ENCODE measurements around the gene UBE2S.

Gene UBE2S

DNA sequence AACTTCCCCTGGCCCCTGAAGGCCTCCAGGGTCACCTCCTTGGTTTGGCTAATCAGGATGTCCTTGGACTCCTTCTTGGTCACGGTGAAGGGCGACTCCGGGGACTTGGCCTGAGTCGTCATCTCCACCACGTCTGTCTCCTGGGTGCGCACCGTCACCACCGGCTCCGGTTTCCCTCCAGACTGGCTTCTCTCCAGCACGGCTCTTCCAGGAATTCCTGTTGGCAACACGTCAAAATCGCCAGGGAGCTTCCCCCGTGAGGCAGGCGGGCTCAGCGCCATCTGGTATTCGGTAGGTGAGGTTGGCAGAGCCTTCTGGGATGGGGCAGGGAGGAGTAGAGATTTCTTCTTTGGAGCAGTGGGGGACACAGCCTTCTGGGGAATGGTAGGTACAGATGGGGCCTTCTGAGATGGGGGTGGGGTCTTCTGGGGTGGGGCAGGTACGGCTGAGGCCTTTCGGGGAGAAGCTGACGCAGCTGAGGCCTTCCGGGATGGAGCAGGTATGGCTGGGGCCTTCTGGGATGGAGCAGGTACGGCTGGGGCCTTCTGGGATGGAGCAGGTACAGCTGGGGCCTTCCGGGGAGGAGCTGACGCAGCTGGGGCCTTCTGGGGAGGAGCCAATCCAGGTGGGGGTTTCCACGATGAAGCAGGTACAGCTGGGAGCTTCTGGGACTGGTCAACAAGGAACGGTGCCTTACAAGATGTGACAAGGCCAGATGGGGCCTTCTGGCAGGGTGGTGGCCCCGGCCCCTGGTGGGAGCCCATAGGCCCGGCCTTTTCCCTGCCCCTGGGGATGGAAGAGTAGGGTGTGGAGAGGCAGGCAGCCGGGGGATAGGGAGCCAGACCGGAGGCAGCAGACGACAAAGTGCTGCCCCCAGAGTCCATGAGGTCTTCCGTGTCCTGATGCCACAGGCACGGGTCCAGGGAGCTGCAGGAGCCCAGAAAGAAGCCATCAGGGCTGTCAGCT, 48.4 kb downstream of the UBE2S start:
- peak; percentile 29 for DNase-seq

- DNase-seq, result no peak
These were observed 49.1 kb downstream of the UBE2S start for GRCh38 chr19:55358493-55358892.

DNA sequence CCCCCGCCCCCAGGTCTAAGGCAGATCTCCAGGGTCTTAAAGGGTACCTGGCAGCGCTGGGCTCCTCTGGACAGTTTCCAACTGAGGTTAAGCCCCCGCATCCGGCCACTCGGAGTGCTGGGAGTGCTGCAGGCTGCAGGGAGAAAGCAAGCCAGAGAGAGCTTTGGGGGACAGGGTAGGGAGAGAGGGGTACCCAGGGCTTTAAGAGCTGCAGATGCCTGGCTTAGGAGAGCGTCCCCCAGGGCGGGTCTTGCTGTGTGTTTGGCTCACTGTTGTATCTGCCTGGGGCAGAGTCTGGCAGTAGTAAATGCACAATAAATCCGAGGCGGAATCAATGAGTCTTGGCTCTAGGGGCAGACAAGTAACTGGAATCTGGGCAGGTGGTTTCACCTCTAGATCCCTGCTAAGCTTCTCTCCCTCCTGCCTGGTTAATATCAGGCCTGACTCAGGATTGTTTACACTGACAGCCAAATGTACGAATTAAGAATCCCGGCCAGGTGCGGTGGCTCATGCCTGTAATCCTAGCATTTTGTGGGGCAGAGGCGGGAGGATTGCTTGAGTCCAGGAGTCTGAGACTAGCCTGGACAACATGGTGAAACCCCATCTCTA, 52.3 kb downstream of the UBE2S start:
- DNase-seq, result no peak

- no peak for DNase-seq
These were observed 52.8 kb downstream of the UBE2S start, which contains the start of gene COX6B2 for GRCh38 chr19:55354698-55355212. COX6B2 (minus strand) TSS chr19:55354719; CDS start chr19:55354521, 198 bp downstream.

DNA sequence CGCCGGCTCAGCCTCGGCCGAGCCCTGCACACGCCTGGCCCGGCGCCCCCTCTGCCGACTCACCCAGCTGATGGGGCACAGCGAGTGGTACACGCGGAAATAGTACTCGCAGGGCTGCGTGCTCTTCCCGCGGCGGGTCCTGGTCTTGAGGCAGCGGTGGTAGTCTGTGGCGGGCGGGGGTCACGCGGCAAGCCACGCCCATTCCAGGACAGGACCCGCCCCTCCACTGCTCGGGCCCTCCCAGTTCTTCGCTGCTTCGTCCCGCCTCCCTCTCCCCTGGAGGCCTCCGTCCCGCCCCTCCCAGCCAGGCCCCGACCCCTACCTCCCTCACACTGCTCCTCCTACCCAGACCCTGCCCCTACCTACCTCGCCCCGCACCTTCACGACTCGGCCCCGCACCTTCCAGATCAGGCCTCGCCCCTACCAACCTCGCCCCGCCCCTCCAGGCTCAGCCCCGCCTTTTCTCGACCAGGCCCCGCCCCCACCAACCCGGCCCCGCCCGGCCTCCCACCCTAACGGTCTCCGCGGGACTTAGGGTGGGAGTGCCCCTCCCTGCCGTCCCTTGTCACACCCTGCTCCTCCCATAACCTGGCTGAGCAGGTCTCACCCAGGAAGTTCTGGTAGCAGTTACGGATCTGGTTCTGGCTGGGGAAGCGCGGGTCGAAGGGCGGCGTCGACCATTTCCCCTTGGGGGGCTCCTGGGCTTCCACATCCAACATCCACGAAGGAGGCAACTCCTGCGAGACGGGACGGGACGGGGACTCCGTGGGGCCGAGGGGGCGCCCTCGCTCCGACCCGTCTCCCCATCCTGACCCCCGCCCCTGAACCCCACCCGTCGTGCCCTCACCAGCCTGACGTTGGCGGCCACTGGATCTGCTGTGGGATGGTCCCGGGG, 53.5 kb downstream of the UBE2S start:
- no peak for DNase-seq

GRCh38 chr19:55353356-55353802, 54.2 kb downstream of the UBE2S start:
- DNase-seq, result no peak

DNA sequence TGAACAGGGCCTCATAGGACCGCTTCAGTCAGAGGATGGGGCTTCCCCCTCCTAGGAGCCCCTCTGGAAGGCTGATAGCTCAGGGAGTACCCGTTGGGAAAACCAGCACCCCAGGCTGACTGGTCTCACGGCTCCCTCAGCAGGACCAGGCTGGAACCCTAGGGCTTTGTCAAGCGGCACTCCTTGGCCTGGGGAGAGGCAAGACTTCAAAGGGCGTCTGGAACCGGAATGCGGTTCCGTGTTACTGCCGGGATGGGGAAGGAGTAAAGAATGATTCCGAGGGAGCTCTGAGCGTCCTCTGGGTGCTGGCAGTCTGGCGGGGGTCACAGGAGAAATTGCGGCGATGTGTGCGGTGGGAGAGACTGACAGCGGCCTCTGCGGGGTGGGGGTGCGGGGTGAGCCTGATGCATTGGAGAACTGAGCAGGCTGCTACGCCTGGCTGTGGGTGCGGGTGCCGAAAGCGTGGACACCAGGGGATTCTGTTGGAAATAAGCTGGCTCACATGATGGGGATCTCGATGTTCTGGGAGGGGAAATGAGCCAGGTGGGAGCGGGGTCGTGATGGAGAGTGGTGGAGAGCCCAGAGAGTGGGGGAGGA, 54.9 kb downstream of the UBE2S start:
- DNase-seq, result no peak

DNA sequence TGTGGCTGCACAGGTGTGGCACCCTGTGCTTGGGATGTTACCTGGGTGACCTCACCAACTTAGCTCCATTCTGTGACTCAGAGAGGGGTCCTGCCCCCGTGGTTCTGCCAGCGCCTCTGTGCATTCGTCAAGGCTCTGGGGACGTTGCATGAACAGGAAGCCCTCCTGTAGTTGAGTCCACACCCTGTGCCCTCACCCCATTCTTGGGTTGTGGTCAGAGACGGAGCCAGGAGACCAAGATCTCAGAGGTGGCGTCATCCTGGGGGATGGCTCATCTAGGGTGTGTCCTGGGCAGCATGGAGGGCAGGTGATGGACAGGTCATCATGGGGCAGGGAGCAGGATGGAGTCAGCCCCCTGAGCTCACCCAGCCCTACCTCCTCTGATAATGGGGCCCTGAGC, 55.5 kb downstream of the UBE2S start:
- DNase-seq, result no peak

- no peak for DNase-seq
These were observed 56.8 kb downstream of the UBE2S start for GRCh38 chr19:55350620-55351315.
